IMR-90 (cell line): ENCODE data around the gene HYAL1. TPM values are rescaled to one million over a fixed set of nuclear protein-coding genes. Genes with fewer than 3 reads are reported as not detected.

Experiments used
- ATAC-seq: fragments of 200-7000 bp; cut with Tn5 transposase; 2 replicates; pipeline ENCODE4 v1.9.1; 2020; ENCODE audit warnings: low read depth, mild to moderate bottlenecking, moderate library complexity
- BruUV-seq: library from RNA; stranded (reverse); fragments of 400-500 nt; replicated peaks from 2 replicates; lab custom pipeline; 2021; lab: Mats Ljungman, UMichigan
- CTCF ChIA-PET: fragments of 300-600 bp; formaldehyde crosslinking; extraction: SDS; loops from one replicate; lab custom pipeline; 2021; ENCODE audit warnings: antibody characterized with exemption; lab: Yijun Ruan, JAX
- POLR2A ChIA-PET: fragments of 300-600 bp; sonication (Branson Sonifier 250); formaldehyde crosslinking; loops from one replicate; lab custom pipeline; 2022; ENCODE audit warnings: antibody characterized with exemption; ENCODE audit not compliant: unreplicated experiment; lab: Charles Lee
- DNase-seq: peaks from one replicate; pipeline ENCODE4 v3.0.0; 2013
- H2AFZ ChIP-seq: replicated peaks from 2 replicates; pipeline ENCODE3; 2013; ENCODE audit warnings: low read length, mild to moderate bottlenecking; ENCODE audit not compliant: poor library complexity
- H2AK5ac ChIP-seq: 2 replicates; pipeline ENCODE4 v1.6.1; 2013; ENCODE audit warnings: low read depth, low read length, inconsistent platforms
- H2AK9ac ChIP-seq: replicated peaks from 2 replicates; pipeline ENCODE3; 2013; ENCODE audit warnings: mild to moderate bottlenecking, low read depth, low read length, moderate library complexity; ENCODE audit not compliant: poor library complexity
- H2BK120ac ChIP-seq: 2 replicates; pipeline ENCODE4 v1.6.1; 2013; ENCODE audit warnings: low read depth, low read length, inconsistent platforms
- H2BK15ac ChIP-seq: 3 replicates; pipeline ENCODE4 v1.6.1; 2013; ENCODE audit warnings: low read depth, low read length, inconsistent platforms
- H2BK20ac ChIP-seq: 2 replicates; pipeline ENCODE4 v1.6.1; 2013; ENCODE audit warnings: low read depth, mild to moderate bottlenecking, inconsistent platforms, low read length, moderate library complexity
- H2BK5ac ChIP-seq: 2 replicates; pipeline ENCODE4 v1.6.1; 2013; ENCODE audit warnings: mild to moderate bottlenecking, low read depth, low read length, inconsistent platforms; ENCODE audit not compliant: poor library complexity, severe bottlenecking
- H3K14ac ChIP-seq: replicated peaks from 2 replicates; pipeline ENCODE4 v1.6.1; 2013; ENCODE audit warnings: low read depth, low read length, inconsistent platforms
- H3K18ac ChIP-seq: 2 replicates; pipeline ENCODE4 v1.6.1; 2013; ENCODE audit warnings: low read depth, low read length, control low read depth
- H3K23ac ChIP-seq: 2 replicates; pipeline ENCODE4 v1.6.1; 2013; ENCODE audit warnings: low read depth, low read length, inconsistent platforms
- H3K27ac ChIP-seq: 2 replicates; pipeline ENCODE4 v1.5.1; 2013; ENCODE audit warnings: mild to moderate bottlenecking, control low read depth, low read length; ENCODE audit not compliant: insufficient read depth
- H3K27me3 ChIP-seq: 2 replicates; pipeline ENCODE4 v1.6.1; 2013; ENCODE audit warnings: low read length; ENCODE audit not compliant: control insufficient read depth, insufficient read depth
- H3K36me3 ChIP-seq: 2 replicates; pipeline ENCODE4 v1.6.1; 2013; ENCODE audit warnings: low read length, mixed read lengths; ENCODE audit not compliant: control insufficient read depth, insufficient read depth
- H3K4ac ChIP-seq: 2 replicates; pipeline ENCODE4 v1.6.1; 2013; ENCODE audit warnings: low read depth, low read length, inconsistent platforms
- H3K4me1 ChIP-seq: 2 replicates; pipeline ENCODE4 v1.6.1; 2013; ENCODE audit warnings: low read length, mixed read lengths; ENCODE audit not compliant: control insufficient read depth, insufficient read depth
- H3K4me2 ChIP-seq: 2 replicates; pipeline ENCODE4 v1.6.1; 2013; ENCODE audit warnings: low read depth, mild to moderate bottlenecking, control low read depth, low read length, moderate library complexity
- H3K4me3 ChIP-seq: 2 replicates; pipeline ENCODE4 v1.5.1; 2013; ENCODE audit warnings: low read depth, mild to moderate bottlenecking, control low read depth, low read length, moderate library complexity; ENCODE audit not compliant: insufficient read depth
- H3K56ac ChIP-seq: 2 replicates; pipeline ENCODE4 v1.6.1; 2013; ENCODE audit warnings: low read length, inconsistent platforms; ENCODE audit not compliant: insufficient read depth; ENCODE audit errors: extremely low read depth
- H3K79me1 ChIP-seq, 2 experiments: 2 replicates each; pipeline ENCODE4 v1.6.1; 2013; ENCODE audit warnings: low read length in 2 of 2, inconsistent platforms in 1 of 2, low read depth in 1 of 2
- H3K9ac ChIP-seq: 2 replicates; pipeline ENCODE4 v1.6.1; 2013; ENCODE audit warnings: low read depth, low read length, control low read depth
- H3K9me1 ChIP-seq: 2 replicates; pipeline ENCODE4 v1.6.1; 2013; ENCODE audit warnings: low read length, inconsistent platforms; ENCODE audit not compliant: insufficient read depth
- H3K9me3 ChIP-seq: 2 replicates; pipeline ENCODE4 v1.6.1; 2013; ENCODE audit warnings: low read length; ENCODE audit not compliant: control insufficient read depth, insufficient read depth
- H4K20me1 ChIP-seq: 2 replicates; pipeline ENCODE4 v1.6.1; 2013; ENCODE audit warnings: low read length, inconsistent platforms; ENCODE audit not compliant: insufficient read depth
- H4K5ac ChIP-seq: 2 replicates; pipeline ENCODE4 v1.6.1; 2013; ENCODE audit warnings: mild to moderate bottlenecking, low read depth, low read length, control low read depth
- H4K8ac ChIP-seq, 2 experiments: 2 replicates each; pipeline ENCODE4 v1.6.1; 2013; ENCODE audit warnings: low read depth in 2 of 2, low read length in 2 of 2, control low read depth in 1 of 2, inconsistent platforms in 1 of 2
- H4K91ac ChIP-seq: 2 replicates; pipeline ENCODE4 v1.6.1; 2013; ENCODE audit warnings: low read depth, low read length, inconsistent platforms; ENCODE audit not compliant: insufficient read depth
- BHLHE40 ChIP-seq: fragments of 150-350 bp; IDR thresholded peaks from 2 replicates; pipeline ENCODE4 v1.6.1; 2016; ENCODE audit warnings: mild to moderate bottlenecking, low read depth, low read length
- CEBPB ChIP-seq: IDR thresholded peaks from 2 replicates; pipeline ENCODE4 v1.6.1; 2012; ENCODE audit warnings: low read depth, low read length, improper control_type of control experiment
- CHD1 ChIP-seq: IDR thresholded peaks from 2 replicates; pipeline ENCODE4 v1.6.1; 2012; ENCODE audit warnings: low read depth, low read length, improper control_type of control experiment
- FOS ChIP-seq: fragments of 150-350 bp; IDR thresholded peaks from 2 replicates; pipeline ENCODE4 v1.6.1; 2016; ENCODE audit warnings: low read depth, low read length
- MAFK ChIP-seq: IDR thresholded peaks from 2 replicates; pipeline ENCODE4 v1.6.1; 2012; ENCODE audit warnings: low read depth, low read length, improper control_type of control experiment
- MAZ ChIP-seq: IDR thresholded peaks from 2 replicates; pipeline ENCODE4 v1.6.1; 2012; ENCODE audit warnings: low read depth, mild to moderate bottlenecking, low read length, improper control_type of control experiment, moderate library complexity, borderline replicate concordance
- NFE2L2 ChIP-seq: fragments of 150-350 bp; IDR thresholded peaks from 2 replicates; pipeline ENCODE4 v1.6.1; 2016; ENCODE audit warnings: low read depth, mild to moderate bottlenecking, low read length
- POLR2A ChIP-seq: IDR thresholded peaks from 2 replicates; pipeline ENCODE4 v1.6.1; 2012; ENCODE audit warnings: mild to moderate bottlenecking, low read depth, low read length
- RFX5 ChIP-seq: IDR thresholded peaks from 2 replicates; pipeline ENCODE4 v1.8.0; 2012; ENCODE audit warnings: low read depth, mild to moderate bottlenecking, low read length, moderate library complexity
- SMC3 ChIP-seq: fragments of 150-350 bp; IDR thresholded peaks from 2 replicates; pipeline ENCODE4 v1.6.1; 2016; ENCODE audit warnings: low read depth, mild to moderate bottlenecking, antibody characterized with exemption, low read length, moderate library complexity
- WGBS, 2 experiments: methylation state at CpG; one replicate each; pipeline versions ENCODE4 v1.1.5 to v1.1.7; 2013; ENCODE audit warnings: missing lambda C conversion rate in 2 of 2; ENCODE audit not compliant: insufficient read length in 1 of 2; ENCODE audit errors: extremely low coverage in 2 of 2; 5-methylcytosine and 5-hydroxymethylcytosine counted together
- dilution Hi-C: fragments of 300-500 bp; cut with HindIII; formaldehyde crosslinking; loops from one replicate; pipeline ENCODE4 v1.14.3; 2018; ENCODE audit warnings: low sequenced_read_pairs; ENCODE audit not compliant: unreplicated experiment
- in situ Hi-C: fragments of 300-500 bp; cut with MboI; formaldehyde crosslinking; loops from 3 replicates; pipeline ENCODE4 v1.14.3; 2019; ENCODE audit warnings: low sequenced_read_pairs, inconsistent platforms, mixed read lengths
- intact Hi-C: fragments of 100-400 bp; cut with micrococcal nuclease; formaldehyde crosslinking; loops from 2 replicates; pipeline ENCODE4 v1.10.0; 2022
- polyA plus RNA-seq, 3 experiments: library from polyadenylated mRNA; depleted of rRNA; stranded (reverse); fragments of >200 nt; gene quantifications; 2 replicates each; pipeline ENCODE4 v1.2.3, GENCODE V29; 2012; ENCODE audit warnings: low replicate concordance in 1 of 3
- total RNA-seq: library from RNA; depleted of rRNA; stranded (reverse); fragments of >200 nt; gene quantifications from 2 replicates; pipeline ENCODE4 v1.2.3, GENCODE V29; 2012
- TF ChIP-seq, protein P1 (sequence below): conservative IDR thresholded peaks from 2 replicates; pipeline ENCODE4 v1.5.1; 2012; ENCODE audit warnings: mild to moderate bottlenecking, low read depth, low read length, improper control_type of control experiment
- TF ChIP-seq, protein P2 (sequence below): fragments of 150-350 bp; IDR thresholded peaks from 2 replicates; pipeline ENCODE4 v1.6.1; 2017; ENCODE audit warnings: mild to moderate bottlenecking, antibody characterized with exemption, low read length, low read depth

HYAL1 gene
- total and polyA plus RNA-seq, 2 of the 4 experiments (the other 2 are of a cell fraction) = 0.32 to 0.36 TPM

DNA sequence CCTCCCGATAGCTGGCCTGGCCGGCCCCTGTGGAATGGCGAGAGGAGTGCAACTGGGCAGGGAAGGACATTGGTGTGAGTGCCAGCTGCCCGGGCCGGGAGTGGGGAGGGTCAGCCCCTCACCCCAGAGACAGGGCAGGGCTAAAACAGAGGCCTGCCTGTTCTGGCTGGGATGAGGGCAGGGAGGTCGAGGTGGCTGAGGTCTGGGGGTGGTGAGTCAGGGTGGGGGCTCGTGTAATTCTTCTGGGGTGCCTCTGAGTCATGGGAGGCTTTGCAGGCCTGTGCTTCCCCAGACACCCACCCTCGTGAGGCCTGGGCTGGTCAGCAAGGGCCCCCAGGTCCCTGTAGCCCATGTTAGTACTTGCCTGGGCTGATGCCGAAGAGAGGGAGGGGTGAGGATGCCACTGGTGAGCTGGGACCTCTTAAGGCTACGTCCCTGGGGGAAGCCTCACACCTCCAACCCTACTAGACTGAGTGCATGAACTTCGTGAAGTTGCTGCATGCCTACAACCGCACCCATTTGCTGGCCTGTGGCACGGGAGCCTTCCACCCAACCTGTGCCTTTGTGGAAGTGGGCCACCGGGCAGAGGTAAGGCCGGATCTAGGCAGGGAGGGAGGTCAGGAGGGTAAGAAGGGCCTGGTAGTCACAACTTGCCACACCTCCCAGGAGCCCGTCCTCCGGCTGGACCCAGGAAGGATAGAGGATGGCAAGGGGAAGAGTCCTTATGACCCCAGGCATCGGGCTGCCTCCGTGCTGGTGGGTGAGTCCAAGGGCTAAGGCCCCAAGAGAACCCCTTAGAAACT, 32.8 kb downstream of the HYAL1 start:
- Histone ChIP-seq H2BK15ac (peak overlapping the region; percentile 86; the same call in 1 of the 3 replicates), H3K18ac (peak overlapping the region; percentile 11; the same call in 1 of the 2 replicates), H4K91ac (peak overlapping the region; percentile 91), H3K9ac (0 out of 2 replicates have a peak overlapping the region, but pooled peaks have one; percentile 10), H3K4me2 (peak overlapping the region; percentile 71), H3K14ac (peak overlapping the region; percentile 92), H3K56ac (no peak overlapping the region), H3K4me1 (peaks cover 50% of the 10 kb centered on the region), H3K27me3 (no peaks in the 10 kb centered on the region), H3K27ac (peak overlapping the region; percentile 8; the same call in 1 of the 2 replicates), H2BK120ac (peak overlapping the region; percentile 95), H2AK9ac (peak overlapping the region; percentile 95), H3K4ac (peak overlapping the region; percentile 98), H2AK5ac (peak overlapping the region; percentile 98), H3K23ac (peak overlapping the region; percentile 45; the same call in 1 of the 2 replicates), H2AFZ (peak overlapping the region; percentile 71), H3K9me3 (no peaks in the 10 kb centered on the region), H2BK5ac (peak overlapping the region; percentile 83), H3K79me1 (peaks cover 3 to 40% of the 10 kb centered on the region in 2 experiments; a peak in 3 of 4 replicates), H4K8ac (peak overlapping the region in 1 of 2 experiments; percentile 94; a peak in 2 of 4 replicates), H3K36me3 (peaks cover 12% of the 10 kb centered on the region; the same call in 1 of the 2 replicates), H2BK20ac (peak overlapping the region; percentile 49), H4K20me1 (no peaks in the 10 kb centered on the region), H4K5ac (peak overlapping the region; percentile 46), H3K9me1 (peaks cover 31% of the 10 kb centered on the region), H3K4me3 (no peak overlapping the region)
- WGBS, 2 experiments = 58% methylated on average over 2 of the region's 19 CpGs; no CpG with 5 or more reads in 1 of the 2 experiments
- CTCF ChIA-PET = interaction anchor here (1.3 to 2.2 kb wide), 2 partner anchors 10 to 44 kb away, joined by 4 to 7 read pairs; no protein-coding TSS in a partner anchor
- POLR2A ChIA-PET = no interaction called here
- in situ Hi-C loops (loop anchor here (5.0 kb wide), 2 partner anchors 43 to 78 kb away; partner anchors contain the start of gene GNAT1), dilution Hi-C loops (no loop called here), intact Hi-C loops (no loop called here)
- BruUV-seq = no TSS peak
- ATAC-seq (no peak), DNase-seq (peak; percentile 37)
- TF ChIP-seq CHD1 (no peak), MAZ (0 out of 2 replicates have a peak, but pooled peaks have one; percentile 24), BHLHE40 (no peak), POLR2A (no peak), RFX5 (no peak), CEBPB (no peak), NFE2L2 (no peak), MAFK (no peak), SMC3 (no peak), FOS (peak; percentile 45; the same call in 1 of the 2 replicates)
- TF ChIP-seq, protein P1, sequence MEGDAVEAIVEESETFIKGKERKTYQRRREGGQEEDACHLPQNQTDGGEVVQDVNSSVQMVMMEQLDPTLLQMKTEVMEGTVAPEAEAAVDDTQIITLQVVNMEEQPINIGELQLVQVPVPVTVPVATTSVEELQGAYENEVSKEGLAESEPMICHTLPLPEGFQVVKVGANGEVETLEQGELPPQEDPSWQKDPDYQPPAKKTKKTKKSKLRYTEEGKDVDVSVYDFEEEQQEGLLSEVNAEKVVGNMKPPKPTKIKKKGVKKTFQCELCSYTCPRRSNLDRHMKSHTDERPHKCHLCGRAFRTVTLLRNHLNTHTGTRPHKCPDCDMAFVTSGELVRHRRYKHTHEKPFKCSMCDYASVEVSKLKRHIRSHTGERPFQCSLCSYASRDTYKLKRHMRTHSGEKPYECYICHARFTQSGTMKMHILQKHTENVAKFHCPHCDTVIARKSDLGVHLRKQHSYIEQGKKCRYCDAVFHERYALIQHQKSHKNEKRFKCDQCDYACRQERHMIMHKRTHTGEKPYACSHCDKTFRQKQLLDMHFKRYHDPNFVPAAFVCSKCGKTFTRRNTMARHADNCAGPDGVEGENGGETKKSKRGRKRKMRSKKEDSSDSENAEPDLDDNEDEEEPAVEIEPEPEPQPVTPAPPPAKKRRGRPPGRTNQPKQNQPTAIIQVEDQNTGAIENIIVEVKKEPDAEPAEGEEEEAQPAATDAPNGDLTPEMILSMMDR = no peak
- TF ChIP-seq, protein P2, sequence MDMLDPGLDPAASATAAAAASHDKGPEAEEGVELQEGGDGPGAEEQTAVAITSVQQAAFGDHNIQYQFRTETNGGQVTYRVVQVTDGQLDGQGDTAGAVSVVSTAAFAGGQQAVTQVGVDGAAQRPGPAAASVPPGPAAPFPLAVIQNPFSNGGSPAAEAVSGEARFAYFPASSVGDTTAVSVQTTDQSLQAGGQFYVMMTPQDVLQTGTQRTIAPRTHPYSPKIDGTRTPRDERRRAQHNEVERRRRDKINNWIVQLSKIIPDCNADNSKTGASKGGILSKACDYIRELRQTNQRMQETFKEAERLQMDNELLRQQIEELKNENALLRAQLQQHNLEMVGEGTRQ = no peak
